CD4-positive, alpha-beta T cell treated with Interleukin-4 for 1 hour (primary cell): Measurements from ENCODE around the gene PDHB.
A peak's percentile ranks its signal among the peaks of the same experiment; 100 is the strongest.

Experiments used
- DNase-seq, 2 donors: peaks; one replicate each; pipeline ENCODE4 v3.0.0-alpha.2; 2020 to 2022

PDHB gene

DNA sequence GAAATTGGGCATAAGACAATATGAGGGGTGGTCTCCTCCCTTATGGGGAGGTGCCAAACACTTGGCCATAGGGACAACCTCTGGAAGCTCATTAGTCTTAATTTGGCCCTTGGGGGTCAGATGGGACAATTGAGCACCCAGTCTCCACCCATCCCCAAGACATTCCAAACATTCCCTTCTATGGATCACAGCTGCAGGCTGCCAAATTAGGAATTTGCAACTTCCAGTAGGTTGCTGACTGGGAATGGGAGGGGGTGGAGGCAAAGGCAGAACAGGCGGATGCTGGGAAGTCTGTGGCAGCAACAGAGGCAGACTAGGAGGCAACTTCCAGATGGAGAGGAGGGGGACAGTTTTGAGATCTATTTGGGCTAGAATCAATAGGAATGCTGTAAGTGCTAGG lies 1.4 kb upstream of the PDHB start:
- DNase-seq, result no peak

DNA sequence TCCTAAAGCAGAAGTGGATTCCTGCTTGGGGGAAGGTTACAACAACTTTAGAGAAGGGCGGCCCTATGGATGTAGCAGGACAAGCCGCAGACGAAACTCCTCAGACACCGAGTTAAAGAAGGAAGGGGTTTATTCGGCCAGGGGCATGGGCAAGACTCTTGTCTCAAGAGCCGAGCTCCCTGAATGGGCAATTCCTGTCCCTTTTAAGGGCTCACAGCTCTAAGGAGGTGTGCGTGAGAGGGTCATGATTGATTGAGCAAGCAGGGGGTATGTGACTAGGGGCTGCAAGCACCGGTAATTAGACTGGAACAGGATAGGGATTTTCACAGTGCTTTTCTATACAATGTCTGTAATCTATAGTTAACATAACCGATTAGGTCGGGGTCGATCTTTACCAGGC lies 879 bp upstream of the PDHB start:
- no peak for DNase-seq

DNA sequence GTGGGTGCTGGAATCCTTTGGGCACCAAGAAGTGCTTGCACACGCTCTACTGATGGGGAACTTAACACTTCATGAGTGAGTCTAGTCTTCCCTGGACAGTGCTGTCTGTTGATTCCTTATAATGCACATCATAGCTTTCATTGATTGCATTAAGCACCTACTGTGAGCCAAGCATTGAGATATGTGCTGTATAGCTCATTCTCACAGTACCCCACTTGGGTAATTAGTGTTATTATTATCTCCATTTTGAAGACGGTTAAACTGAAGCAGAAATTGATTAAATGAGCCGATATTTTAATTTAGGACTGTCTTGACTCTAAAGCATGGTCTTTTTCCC lies 504 bp upstream of the PDHB start:
- no peak for DNase-seq

DNA sequence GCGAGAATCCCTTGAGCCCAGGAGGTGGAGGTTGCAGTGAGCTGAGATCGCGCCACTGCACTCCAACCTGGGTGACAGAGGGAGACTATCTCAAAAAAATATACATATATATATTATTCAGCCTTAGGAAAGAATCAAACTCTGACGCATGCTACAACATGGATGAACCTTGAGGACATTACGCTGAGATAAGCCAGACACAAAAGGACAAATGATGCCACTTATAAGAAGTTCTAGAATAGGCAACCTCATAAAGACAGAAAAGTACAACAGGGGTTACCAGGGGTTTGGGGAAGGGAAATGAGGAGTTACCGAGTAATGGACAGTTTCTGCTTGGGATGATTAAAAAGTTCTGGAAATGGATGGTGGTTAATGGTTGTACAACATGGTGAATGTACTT lies 727 bp downstream of the PDHB start:
- DNase-seq, result no peak

DNA sequence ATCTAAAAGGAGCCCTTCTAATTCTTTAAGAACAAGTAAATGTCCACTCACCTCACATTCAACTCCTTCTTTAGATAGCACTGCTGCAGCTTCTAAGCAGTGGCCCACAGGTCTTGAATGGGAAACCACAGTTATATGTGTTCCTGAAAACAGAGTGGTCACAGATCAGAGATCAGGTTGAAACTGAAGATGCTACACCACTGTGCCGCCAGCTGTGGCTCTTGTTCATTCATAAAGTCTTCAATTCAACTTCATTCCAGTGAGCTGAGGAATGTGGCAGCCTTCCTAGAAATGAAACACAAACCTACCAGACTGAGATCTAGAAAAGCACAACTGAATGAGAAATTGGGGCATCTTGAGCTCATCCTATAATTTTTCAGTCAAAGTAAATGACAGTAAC lies 4.0 kb downstream of the PDHB start:
- DNase-seq, result no peak

DNA sequence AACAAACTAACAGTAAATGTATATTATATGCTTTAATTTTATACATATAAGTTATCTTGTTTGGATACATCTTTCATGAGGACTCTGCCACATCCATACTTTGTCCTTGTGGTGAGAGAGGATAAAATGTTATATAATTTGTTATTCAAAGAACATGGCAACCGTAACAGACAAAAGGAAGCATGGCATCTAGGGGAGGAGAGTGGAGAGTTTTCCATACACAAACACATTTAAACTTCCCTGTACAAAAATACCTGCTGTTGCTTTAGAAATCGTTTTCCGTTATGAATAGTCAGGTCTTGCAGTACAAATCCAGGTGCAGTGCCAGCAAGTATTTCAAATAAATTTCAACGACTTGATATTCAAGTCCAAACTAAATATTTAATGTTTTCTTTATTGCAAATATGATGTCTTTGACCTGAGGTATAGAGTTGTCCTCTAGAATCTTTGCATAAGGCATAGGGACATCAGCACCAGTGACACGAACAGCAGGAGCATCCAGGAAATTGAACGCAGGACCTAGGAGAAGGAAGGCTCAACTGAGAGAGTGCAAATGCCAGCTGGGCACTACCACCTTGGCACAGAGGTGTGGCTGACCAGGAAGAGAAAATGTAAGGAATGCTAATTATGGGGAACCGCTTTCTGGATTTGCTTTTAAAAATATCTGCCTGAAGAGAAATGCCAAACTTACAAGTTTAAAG lies 5.8 kb downstream of the PDHB start:
- no peak for DNase-seq

DNA sequence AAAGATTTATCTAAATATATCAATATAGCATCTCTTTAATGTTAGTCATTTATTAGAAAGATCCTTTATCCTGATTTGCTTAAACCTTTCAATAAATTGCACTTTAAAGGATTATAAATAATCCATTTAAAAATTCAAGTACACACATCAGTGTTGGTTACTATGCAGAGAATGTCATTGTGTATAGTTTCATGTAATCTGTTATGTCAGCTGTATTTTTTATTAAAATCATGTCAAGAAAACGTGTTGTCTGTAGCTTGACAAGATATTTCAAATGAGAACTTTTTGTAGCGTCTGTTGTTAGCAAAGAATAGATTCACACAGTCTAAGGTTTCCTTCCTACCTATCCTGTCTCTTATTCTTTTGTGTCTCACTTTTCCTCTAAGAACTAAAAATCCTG lies 7.8 kb downstream of the PDHB start:
- no peak for DNase-seq

DNA sequence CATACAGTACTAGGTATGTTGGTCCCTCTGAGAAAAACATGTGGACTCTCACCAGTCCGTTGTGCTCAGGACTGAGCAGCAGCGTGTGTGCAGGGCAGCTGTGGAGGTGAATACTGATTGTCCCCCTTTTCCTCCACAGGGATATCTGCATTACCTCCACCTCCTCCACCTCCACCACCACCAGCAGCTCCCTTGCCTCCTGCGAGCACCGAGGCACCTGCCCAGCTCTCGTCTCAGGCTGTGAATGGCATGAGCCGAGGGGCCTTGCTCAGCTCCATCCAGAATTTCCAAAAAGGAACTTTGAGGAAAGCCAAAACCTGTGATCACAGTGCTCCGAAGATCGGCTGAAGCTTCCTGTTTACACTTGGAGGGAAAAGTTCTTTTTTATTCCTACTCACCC lies 9.0 kb downstream of the PDHB start:
- no peak for DNase-seq

DNA sequence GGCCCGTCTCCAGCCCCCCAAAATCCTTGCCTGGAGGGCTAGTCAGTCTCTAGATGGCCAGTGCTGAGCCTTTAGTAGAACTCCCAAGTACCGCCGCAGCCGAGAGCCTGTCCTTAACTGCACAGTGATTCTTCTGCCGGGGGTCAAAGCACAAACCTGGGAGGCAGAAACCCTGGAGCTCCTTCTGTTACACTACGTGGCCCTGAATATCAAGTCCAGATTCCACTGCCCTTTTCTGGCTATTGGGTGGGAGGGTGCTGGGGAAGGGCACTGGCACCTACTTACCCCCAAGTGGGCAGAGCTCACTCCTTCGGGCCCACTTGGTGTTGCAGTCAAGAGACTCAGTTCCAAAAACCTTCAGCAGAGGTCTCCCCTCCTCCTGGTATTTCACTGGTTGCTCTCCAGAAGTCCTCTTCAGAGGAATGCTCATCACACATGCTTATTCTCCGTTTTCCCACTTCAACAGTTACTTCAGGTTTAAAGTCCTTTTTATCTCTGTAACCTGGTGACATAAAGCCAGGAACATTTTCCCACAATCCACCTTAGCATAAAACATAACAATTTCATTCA lies 10.8 kb downstream of the PDHB start:
- DNase-seq, result no peak

DNA sequence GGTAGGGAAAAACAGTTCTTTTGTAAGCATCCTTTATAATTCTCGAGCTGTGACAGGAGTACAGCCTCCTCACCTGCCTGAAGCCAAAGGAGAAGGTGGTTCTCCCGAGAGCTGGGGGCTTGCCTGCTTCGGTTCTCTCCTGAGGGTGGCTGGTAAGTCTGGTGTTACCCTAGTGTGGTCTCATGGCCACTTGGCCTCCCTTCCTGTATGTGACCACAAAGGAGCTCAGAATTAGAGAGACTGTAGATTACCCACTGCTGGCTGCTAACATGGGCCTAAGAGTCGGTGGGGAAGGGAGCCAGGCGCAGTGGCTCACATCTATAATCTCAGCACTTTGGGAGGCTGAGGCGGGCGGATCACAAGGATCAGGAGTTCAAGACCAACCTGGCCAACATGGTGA lies 12.6 kb downstream of the PDHB start:
- no peak for DNase-seq

DNA sequence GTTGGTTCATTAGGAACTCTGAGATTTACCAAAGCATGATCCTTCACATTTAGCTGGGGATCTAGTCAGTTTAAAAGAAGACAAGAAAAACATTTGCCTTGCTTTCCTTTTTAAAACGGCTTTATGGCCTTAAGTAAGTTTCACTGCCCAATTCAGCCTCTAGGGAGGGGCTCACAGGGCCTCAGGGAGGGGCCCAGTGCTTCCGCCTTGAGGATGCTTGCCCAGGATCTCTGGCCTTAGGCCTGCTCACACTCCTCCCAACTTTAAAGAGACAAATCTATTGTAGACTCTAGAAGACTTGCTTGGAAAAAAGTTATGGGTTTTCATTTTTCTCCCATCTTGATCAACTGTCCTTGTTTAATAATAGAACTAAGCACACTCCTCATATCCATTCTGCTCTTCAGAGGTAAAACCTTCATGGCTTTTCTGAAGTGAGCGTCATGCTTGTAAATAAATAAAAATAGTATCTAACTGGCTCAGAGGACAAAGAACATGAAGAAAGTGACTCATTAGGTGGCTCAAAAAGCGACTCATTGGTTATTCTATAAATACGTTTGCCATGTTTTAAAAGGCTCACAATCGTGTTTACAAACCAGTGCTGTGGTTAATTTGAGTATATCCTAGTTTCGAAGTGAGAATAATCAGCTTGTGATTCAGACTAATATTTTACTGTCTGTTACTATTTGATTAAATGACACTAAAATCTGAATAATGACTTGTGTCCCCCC lies 13.7 kb downstream of the PDHB start:
- DNase-seq, result no peak

DNA sequence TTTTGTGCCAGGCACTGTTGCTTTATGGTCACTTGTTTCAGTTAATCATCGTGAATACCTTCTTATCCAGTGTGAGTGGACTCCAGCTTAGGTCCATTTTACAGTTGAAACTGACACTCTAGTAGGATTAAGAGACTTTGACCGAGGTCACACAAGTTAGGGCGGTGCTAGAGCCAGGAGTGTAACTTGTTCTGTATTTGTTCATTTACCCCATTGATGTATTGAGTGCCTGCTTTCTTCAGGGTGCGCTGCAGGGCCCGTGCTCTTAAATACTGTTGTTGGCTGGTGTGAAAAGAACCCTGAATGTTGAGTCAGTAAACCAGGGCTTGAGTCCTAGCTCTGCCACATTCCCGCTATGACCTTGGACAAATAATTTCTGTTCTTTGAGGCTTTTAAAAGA lies 15.4 kb downstream of the PDHB start:
- no peak for DNase-seq

DNA sequence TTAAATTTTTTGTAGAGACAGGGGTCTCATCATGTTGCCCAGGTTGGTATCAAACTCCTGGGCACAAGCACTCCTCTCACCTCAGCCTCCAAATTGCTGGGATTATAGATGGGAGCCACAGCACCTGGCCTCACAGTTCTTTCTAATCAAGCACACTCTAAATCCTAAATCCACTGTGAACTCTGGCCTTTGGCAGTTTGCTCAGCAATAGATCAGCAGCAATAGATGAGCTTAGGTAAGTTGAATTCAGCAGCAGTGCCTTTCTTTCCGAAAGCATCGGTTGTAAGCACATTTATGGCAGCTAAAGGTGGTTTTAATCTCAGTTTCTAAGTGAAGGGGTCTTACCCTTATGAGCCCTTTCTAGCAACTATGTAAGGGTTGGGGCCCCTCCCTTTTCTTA lies 16.6 kb downstream of the PDHB start:
- no peak for DNase-seq

DNA sequence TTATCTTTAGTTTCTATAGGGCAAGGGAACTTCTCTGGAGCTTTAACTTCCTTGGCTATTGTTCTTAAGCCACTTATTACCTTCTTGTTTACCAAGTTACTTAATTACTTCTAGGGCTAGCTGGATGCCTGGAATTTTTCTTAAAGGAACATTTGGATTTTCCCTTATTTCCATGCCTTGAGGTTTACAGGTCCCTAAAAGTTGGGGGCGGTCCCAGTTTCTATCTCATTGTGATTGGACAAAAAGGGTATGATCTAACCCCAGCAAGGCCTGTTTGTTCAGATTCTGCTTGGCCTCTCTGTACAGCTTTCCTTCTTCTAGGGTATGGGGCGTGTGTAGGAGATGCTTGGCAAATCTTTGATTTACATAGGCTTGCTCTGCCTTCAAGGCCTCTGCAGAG lies 17.4 kb downstream of the PDHB start:
- DNase-seq, result no peak

DNA sequence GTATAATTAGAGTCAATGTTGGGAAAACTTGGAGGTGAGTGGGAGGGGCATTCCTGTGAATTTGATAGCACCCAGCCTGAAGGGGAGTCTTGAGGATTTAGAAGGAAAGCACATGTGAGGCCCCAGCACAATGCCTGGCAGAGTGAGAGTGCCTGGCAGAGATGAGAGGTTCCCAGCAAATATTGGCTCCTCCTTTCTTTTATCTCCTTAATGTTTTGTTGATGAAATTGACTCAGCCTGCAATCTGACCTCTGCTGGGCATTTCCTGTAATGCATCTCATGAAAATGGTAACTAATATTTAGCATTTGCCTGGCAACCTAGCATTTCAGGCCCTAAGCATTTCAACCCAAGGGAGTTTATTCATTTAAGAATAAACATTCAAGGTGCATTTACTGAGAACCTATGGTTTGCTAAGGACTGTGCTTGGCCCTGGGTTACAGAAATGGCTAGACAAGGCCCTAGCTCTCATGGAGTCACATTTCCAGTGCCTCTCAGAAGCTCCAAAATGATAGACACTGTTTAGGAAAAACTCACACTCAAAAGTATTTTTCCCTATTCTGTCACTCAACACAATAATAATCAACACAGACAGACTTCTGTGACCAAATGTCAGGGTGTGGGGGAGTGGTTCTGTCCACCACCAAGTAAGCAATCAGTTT lies 19.0 kb downstream of the PDHB start:
- DNase-seq, result peak; percentile 49 to 69

DNA sequence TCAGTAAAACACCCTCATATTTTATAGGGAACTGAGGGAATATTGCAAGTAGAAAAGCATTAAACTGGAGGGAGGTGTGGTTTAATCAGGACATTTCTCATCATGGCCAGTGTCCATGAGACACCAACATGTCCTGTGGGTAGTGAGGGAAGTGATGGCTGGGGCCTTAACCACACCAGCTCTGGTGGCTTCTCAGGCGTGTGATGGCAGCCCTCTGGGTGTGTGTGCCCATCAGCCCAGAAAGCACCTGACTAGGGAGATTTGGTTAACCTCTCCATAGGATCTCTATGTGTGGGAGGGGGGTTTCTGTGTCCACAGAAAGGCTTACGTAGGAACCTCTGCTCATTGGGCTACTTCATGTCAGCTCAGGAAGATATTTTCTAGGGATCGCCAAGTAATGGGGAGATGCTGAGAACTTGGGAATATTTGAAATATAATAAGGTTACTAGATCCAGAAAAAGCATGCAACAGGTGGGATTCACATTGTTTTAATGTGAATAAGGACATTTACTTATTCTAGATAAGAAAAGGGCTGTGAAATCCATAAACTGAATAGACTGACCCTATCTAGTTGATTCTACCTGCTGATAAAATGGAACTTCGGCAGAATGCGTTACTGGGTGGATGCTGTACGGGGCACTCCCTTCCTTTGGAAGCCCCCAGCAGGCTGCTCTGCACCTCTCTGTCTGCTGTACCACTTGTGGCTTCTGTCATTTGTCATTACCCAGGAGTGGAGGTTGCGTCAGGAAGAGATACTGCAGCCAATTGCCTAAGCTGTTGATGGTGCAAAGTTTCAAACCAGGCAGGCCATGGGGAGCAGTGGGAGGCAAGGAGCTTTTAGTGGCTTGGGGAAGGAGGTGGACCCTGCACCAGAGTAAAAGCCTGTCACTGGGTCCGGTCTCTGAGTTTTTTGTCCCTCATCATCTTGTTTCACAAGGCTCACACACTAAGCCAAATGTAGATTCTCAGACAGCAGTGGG lies 21.5 kb downstream of the PDHB start:
- DNase-seq, result no peak

DNA sequence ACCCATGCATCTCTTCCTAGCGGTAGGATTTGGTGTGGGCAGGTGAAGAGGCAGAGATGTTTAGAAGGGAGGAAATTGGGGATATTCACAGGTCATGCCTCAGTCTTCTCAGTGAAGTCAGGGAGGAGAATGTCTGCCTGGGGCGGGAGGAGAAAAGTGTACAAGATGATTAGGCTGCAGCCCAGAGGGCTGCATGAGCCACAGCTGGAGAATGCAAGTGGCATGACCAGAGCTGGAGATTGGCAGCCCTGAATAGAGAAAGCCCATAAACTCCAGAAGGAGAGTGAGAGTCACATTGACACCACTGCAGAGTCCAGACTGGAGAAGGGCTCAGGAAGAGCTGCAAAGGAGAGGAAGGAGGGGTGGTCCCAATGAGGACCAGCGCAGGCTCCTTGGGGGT lies 22.6 kb downstream of the PDHB start:
- no peak for DNase-seq

DNA sequence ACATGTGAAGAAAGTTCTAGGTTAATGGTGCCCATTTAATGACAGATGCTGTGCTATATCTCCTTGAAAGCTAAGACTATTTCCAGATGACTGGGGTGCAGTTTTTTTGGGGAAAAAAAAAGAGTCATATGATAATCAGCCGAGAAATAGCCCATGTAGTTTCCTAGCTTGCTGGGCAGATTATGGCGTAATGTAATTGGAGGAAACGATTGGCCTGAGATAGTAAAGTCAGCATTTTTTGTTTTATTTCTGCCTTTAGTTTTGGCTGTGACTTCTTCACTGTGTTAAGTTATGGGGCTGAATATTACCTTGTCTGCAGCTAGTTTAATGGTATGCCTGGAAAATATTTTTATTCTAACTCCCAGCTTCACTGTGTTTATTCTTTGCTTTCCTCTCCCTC lies 24.0 kb downstream of the PDHB start:
- no peak for DNase-seq

DNA sequence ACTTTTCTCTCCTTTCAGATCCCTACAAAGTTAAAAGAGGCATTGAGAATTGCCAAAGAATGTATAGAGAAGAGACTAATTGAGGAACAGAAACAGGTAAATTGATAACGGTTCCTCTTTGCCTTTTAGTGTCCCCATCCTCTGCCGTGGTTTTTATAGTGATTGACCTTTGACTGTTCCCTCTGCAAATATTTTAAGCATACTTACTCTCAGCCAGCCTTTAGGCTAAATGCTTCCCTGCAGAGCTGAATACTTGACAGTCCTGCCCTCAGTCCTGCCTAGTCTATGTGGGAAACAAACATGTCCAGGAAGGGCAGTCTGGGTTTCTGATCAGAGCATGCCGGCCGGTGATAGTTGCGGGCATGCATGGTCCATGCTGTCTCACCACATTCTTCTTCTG lies 24.7 kb downstream of the PDHB start:
- DNase-seq, result no peak

DNA sequence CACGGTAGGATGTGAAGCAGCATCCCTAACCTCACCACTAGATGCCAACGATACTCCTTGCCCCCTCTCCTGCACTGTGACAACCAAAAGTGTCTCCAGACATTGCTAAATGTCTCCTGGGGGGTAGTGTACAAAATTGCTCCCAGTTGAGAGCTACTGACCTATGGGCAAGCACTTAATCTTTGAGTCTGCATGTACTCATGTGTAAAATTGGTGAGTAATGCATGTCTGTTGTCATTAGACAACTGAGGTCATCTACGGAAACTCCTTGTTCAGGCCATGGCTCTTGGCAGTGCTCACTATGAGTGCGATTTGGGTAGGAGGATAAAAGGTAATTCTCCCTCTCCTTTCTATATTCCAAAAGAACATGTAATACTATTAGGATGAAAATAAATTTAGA lies 29.2 kb downstream of the PDHB start:
- no peak for DNase-seq

DNA sequence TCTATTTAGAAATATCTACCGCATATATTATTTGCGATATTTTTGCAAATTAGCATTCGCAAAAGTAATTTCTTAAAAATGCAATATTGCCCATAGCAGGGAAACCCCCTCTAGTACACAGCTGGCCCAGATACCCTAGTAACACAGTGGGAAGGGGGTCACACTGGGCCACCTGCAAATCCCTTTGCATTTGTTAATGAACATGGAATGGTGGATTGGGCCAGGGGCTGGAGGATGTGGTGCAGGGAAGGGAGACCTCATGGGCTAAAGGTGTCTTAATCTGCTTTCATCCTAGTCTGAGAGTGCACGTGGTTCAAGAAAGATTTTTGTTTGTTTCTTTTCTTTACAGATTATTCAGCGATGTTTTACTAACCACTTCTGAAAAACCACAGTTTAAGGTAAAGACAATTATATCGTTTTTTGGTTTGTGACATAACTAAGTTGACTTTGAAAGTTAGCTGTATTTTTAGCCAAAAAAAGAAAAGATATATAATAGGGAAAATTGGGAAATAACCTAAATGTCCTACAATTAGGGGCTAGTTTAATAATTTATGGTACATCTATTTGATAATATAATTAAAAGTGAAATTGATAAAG lies 30.0 kb downstream of the PDHB start:
- DNase-seq, result no peak

DNA sequence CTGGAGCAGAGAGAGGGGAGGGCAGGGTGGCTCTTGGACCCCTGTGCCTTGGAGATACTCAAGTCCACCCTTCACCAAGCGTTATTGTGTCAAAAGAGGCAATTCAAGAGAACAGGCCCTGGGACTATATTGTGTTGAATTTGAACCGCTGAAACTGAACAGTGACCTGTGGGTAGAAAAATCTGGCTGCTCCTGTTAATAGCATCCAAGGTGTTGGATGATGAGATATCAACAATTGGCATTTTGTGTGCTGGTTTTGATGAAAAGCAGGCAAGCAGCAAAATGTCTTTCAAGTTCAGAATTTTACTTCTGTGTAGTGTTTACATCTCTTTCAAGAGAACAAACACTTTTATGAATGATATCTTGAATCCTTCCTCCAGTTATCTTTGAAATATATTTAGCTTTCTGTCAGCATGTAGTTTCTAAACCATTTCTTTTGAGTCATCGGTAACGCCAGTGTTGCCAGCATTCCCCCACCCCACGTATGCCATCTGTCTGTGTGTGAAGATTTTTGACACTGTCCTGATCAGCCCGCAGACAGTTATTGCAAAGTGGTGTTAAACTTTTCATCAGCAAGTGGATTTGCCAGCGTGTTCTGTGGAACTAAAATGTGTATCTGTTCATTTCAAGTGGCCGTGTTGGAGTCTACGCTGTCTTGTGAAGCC lies 34.8 kb downstream of the PDHB start:
- DNase-seq, result no peak
